ENCODE results near the gene JAZF1.

GRCh38 chr7:27997188-27997707, 183.3 kb downstream of the JAZF1 start:
- TF ChIP-seq CTCF (IDR thresholded peaks at IDR 0.05) (no peak), POLR2A (IDR thresholded peaks at IDR 0.05) (no peak)

Measured in testis (tissue), 2 donors.